Heart left ventricle (tissue), 13 donors: ENCODE measurements around the gene ZNF37A.

Experiments used
- POLR2A ChIP-seq, 2 donors: fragments of 450-650 bp; IDR thresholded peaks; one replicate each; pipeline ENCODE4 v1.6.1; 2017; ENCODE audit warnings: antibody characterized with exemption in 2 of 2, mild to moderate bottlenecking in 2 of 2, moderate library complexity in 2 of 2
- TF ChIP-seq, protein P1 (sequence below), 12 donors: fragments of 200-600 bp; sonication (generic) in 4 of 12; IDR thresholded peaks; one replicate each; pipeline versions ENCODE4 v1.5.0 to v1.8.0; 2018 to 2022; ENCODE audit warnings: antibody characterized with exemption in 12 of 12, mild to moderate bottlenecking in 5 of 12
- donor health status: ischemic (EF 13 %, LVEDD 7.1; RV severe dilation, severe dysfunction).
- donor health status: DM: no; HTN: yes; CAD: no.
- donor health status: DM: no; HTN: no; CAD: no.
- donor health status: ischemic (EF 25% LVEDD 6.9; RV normal size, moderate dysfunction).
- donor health status: ischemic (EF 25% LVEDD 5.7; RV mildly dilated, moderate dysfunction).
- donor health status: ischemic (EF 35%, LVEDD 5.7; RV mildly dilated, moderate dysfunction).
- donor health status: nonischemic (EF 11% LVEDD 7.7; RV severe dilation, severe dysfunction).
- donor health status: DM: yes; HTN: yes; CAD: no.
- donor health status: PGD.
- donor health status: ischemic (EF 29% LVEDD 5.4; RV normal size, mild dysfunction).
- donor health status: nonischemic (EF 23%, LVEDD 6.1; RV moderate dilation, normal function).

DNA sequence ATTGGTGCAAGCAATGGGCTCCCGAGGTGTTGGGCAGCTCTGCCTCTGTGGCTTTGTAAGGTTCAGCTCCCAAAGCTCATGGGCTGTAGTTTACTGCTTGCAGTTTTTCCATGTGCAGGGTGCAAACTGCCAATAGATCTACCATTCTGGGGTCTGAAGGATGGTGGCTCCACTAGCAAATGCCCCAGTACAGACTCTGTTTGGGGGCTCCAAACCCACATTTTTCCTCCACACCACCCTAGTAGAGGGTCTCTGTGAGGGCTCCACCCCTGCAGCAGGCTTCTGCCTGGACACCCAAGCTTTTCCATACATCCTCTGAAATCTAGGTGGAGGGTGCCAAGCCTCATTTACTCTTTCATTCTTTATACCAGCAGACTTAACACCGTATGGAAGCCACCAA lies 17.4 kb upstream of the ZNF37A start:
- TF ChIP-seq, protein P1, sequence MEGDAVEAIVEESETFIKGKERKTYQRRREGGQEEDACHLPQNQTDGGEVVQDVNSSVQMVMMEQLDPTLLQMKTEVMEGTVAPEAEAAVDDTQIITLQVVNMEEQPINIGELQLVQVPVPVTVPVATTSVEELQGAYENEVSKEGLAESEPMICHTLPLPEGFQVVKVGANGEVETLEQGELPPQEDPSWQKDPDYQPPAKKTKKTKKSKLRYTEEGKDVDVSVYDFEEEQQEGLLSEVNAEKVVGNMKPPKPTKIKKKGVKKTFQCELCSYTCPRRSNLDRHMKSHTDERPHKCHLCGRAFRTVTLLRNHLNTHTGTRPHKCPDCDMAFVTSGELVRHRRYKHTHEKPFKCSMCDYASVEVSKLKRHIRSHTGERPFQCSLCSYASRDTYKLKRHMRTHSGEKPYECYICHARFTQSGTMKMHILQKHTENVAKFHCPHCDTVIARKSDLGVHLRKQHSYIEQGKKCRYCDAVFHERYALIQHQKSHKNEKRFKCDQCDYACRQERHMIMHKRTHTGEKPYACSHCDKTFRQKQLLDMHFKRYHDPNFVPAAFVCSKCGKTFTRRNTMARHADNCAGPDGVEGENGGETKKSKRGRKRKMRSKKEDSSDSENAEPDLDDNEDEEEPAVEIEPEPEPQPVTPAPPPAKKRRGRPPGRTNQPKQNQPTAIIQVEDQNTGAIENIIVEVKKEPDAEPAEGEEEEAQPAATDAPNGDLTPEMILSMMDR (IDR thresholded peaks at IDR 0.05) = no peak
- TF ChIP-seq POLR2A (IDR thresholded peaks at IDR 0.05) = no peak
